ENCODE data around the gene DNAJC5G.

Gene DNAJC5G

GRCh38 chr2:27309651-27310050 lies 34.4 kb downstream of the DNAJC5G start:
- CTCF ChIA-PET: interaction anchor here (0.6 to 1.3 kb wide), 3 partner anchors 11 to 20 kb away, joined by 3 to 5 read pairs (median 3); no protein-coding TSS in a partner anchor
- H3K36me3 ChIP-seq (ENCODE audit: control insufficient read depth in 2 of 2, insufficient read depth in 1 of 2, low read length in 2 of 2): peaks cover 0 to 29% of the 10 kb centered on the region in 2 experiments; a peak in 2 of 3 replicates
- H3K9me3 ChIP-seq (ENCODE audit: control insufficient read depth, insufficient read depth, low read depth, low read length): no peaks in the 10 kb centered on the region
- POLR2A ChIA-PET: no interaction called here
- H3K27ac ChIP-seq (ENCODE audit: extremely low read depth, low read depth, low read length): no peak overlapping the region
- TF ChIP-seq WT1 (tag by site-specific recombination; IDR thresholded peaks at IDR 0.05) (no peak), ZNF366 (tag by site-specific recombination; conservative IDR thresholded peaks at IDR 0.05) (no peak), ZBTB17 (tag by site-specific recombination; IDR thresholded peaks at IDR 0.05) (no peak)
- no peaks in the 10 kb centered on the region for H3K4me1 ChIP-seq (ENCODE audit: control insufficient read depth, insufficient read depth, low read length)
- H3K4me3 ChIP-seq (ENCODE audit: low read depth, low read length): no peak overlapping the region

GRCh38 chr2:27312152-27312551 lies 36.9 kb downstream of the DNAJC5G start:
- TF ChIP-seq ZNF629 (tag by site-specific recombination; IDR thresholded peaks at IDR 0.05): no peak
- TF ChIP-seq ZNF530 (tag by site-specific recombination; IDR thresholded peaks at IDR 0.05; ENCODE audit: low read depth): no peak
- no peak for TF ChIP-seq ZNF600 (tag by site-specific recombination; IDR thresholded peaks at IDR 0.05)
- TF ChIP-seq ZNF654 (tag by site-specific recombination; IDR thresholded peaks at IDR 0.05; ENCODE audit: low read depth): no peak
- no peak for TF ChIP-seq ZNF398 (tag by site-specific recombination; IDR thresholded peaks at IDR 0.05)
- TF ChIP-seq CTCF (tag by site-specific recombination; IDR thresholded peaks at IDR 0.05): no peak
- Histone ChIP-seq H3K4me1 (ENCODE audit: control insufficient read depth, insufficient read depth, low read length) (peaks cover 3% of the 10 kb centered on the region; the same call in 1 of the 2 replicates), H3K36me3 (ENCODE audit: control insufficient read depth in 2 of 2, insufficient read depth in 1 of 2, low read length in 2 of 2) (peaks cover 0 to 41% of the 10 kb centered on the region in 2 experiments; a peak in 2 of 3 replicates), H3K27ac (ENCODE audit: extremely low read depth, low read depth, low read length) (no peak overlapping the region), H3K9me3 (ENCODE audit: control insufficient read depth, insufficient read depth, low read depth, low read length) (no peaks in the 10 kb centered on the region), H3K4me3 (ENCODE audit: low read depth, low read length) (no peak overlapping the region)
- POLR2A ChIA-PET: interaction anchor here (0.5 to 0.6 kb wide), 2 partner anchors 52 to 225 kb away, joined by 3 to 6 read pairs; no protein-coding TSS in a partner anchor
- CTCF ChIA-PET: interaction anchor here (0.7 to 2.3 kb wide), 3 partner anchors 9 to 371 kb away, joined by 3 to 11 read pairs (median 3); no protein-coding TSS in a partner anchor

- Histone ChIP-seq H3K27ac (ENCODE audit: extremely low read depth, low read depth, low read length) (no peak overlapping the region), H3K36me3 (ENCODE audit: control insufficient read depth in 2 of 2, insufficient read depth in 1 of 2, low read length in 2 of 2) (peaks cover 0 to 36% of the 10 kb centered on the region in 2 experiments; a peak in 2 of 3 replicates), H3K4me3 (ENCODE audit: low read depth, low read length) (no peak overlapping the region), H3K9me3 (ENCODE audit: control insufficient read depth, insufficient read depth, low read depth, low read length) (no peaks in the 10 kb centered on the region), H3K4me1 (ENCODE audit: control insufficient read depth, insufficient read depth, low read length) (peaks cover 8% of the 10 kb centered on the region; the same call in 1 of the 2 replicates)
- CTCF ChIA-PET: interaction anchor here (1.1 kb wide), 1 partner anchor 11 kb away, joined by 5 read pairs; no protein-coding TSS in a partner anchor
- no peak for TF ChIP-seq HOXD13 (CRISPR knock-in tag; IDR thresholded peaks at IDR 0.05; ENCODE audit: borderline replicate concordance)
- no peak for TF ChIP-seq ZNF391 (tag by site-specific recombination; IDR thresholded peaks at IDR 0.05; ENCODE audit: borderline replicate concordance, low read depth)
- peak; percentile 71; the same call in 1 of the 2 replicates for TF ChIP-seq ZNF121 (tag by site-specific recombination; IDR thresholded peaks at IDR 0.05)
- POLR2A ChIA-PET: no interaction called here
These were observed 38.8 kb downstream of the DNAJC5G start for GRCh38 chr2:27313882-27314645.

- Histone ChIP-seq H3K4me1 (ENCODE audit: control insufficient read depth, insufficient read depth, low read length) (peaks cover 8% of the 10 kb centered on the region; the same call in 1 of the 2 replicates), H3K4me3 (ENCODE audit: low read depth, low read length) (no peak overlapping the region), H3K27ac (ENCODE audit: extremely low read depth, low read depth, low read length) (no peak overlapping the region), H3K36me3 (ENCODE audit: control insufficient read depth in 2 of 2, insufficient read depth in 1 of 2, low read length in 2 of 2) (peaks cover 0 to 32% of the 10 kb centered on the region in 2 experiments; a peak in 2 of 3 replicates), H3K9me3 (ENCODE audit: control insufficient read depth, insufficient read depth, low read depth, low read length) (no peaks in the 10 kb centered on the region)
- POLR2A ChIA-PET: no interaction called here
- CTCF ChIA-PET: interaction anchor here (0.9 to 1.1 kb wide), 2 partner anchors 11 to 64 kb away, joined by 3 to 5 read pairs; no protein-coding TSS in a partner anchor
- TF ChIP-seq SP7 (tag by site-specific recombination; IDR thresholded peaks at IDR 0.05): no peak
- no peak for TF ChIP-seq REPIN1 (tag by site-specific recombination; IDR thresholded peaks at IDR 0.05; ENCODE audit: low read depth)
- no peak for TF ChIP-seq ZNF843 (tag by site-specific recombination; IDR thresholded peaks at IDR 0.05)
- TF ChIP-seq GLI2 (tag by site-specific recombination; IDR thresholded peaks at IDR 0.05; ENCODE audit: borderline replicate concordance, low read depth): no peak
- TF ChIP-seq KLF17 (tag by site-specific recombination; IDR thresholded peaks at IDR 0.05): no peak
- TF ChIP-seq ZNF248 (tag by site-specific recombination; IDR thresholded peaks at IDR 0.05): no peak
- TF ChIP-seq ZNF311 (tag by site-specific recombination; IDR thresholded peaks at IDR 0.05; ENCODE audit: borderline replicate concordance): no peak
- TF ChIP-seq ZNF433 (tag by site-specific recombination; IDR thresholded peaks at IDR 0.05; ENCODE audit: low read depth): no peak
- TF ChIP-seq ZNF626 (tag by site-specific recombination; IDR thresholded peaks at IDR 0.05): no peak
These were observed 39.5 kb downstream of the DNAJC5G start for GRCh38 chr2:27314709-27315108.

Measured in HEK293 (cell line).